Sigmoid colon (tissue), 7 donors: Measurements from ENCODE around the gene HPS5. TPM values are rescaled to one million over a fixed set of nuclear protein-coding genes. Genes with fewer than 3 reads are reported as not detected.

ENCODE experiments used
- DNase-seq: peaks from one replicate; pipeline ENCODE4 v3.0.0-alpha.2; 2019
- H3K27ac ChIP-seq, 4 donors: fragments of 200-600 bp; sonication (generic); one replicate each; pipeline ENCODE4 v1.5.1; 2016 to 2019; ENCODE audit warnings: mild to moderate bottlenecking in 1 of 4
- H3K27me3 ChIP-seq, 3 donors: fragments of 200-600 bp; sonication (generic); one replicate each; pipeline ENCODE4 v1.5.1; 2019; ENCODE audit warnings: mild to moderate bottlenecking in 1 of 3
- H3K36me3 ChIP-seq, 4 donors: fragments of 200-600 bp; sonication (generic); one replicate each; pipeline ENCODE4 v1.5.1; 2016 to 2019
- H3K4me1 ChIP-seq, 4 donors: fragments of 200-600 bp; sonication (generic); one replicate each; pipeline ENCODE4 v1.5.1; 2017 to 2019
- H3K4me3 ChIP-seq, 4 donors: fragments of 200-600 bp; sonication (generic); one replicate each; pipeline ENCODE4 v1.5.1; 2017 to 2019; ENCODE audit warnings: mild to moderate bottlenecking in 2 of 4, moderate library complexity in 1 of 4
- H3K9me3 ChIP-seq, 4 donors: fragments of 200-600 bp in 3 of 4; sonication (generic) in 3 of 4; one replicate each; pipeline versions ENCODE4 v1.5.1 to v1.6.1; 2013 to 2019
- EP300 ChIP-seq, 4 donors: sonication (generic); formaldehyde crosslinking; IDR thresholded peaks; one replicate each; pipeline ENCODE4 v1.6.1; 2017; ENCODE audit warnings: antibody characterized with exemption in 4 of 4
- POLR2A ChIP-seq, 2 donors: fragments of 450-650 bp; IDR thresholded peaks; one replicate each; pipeline ENCODE4 v1.6.1; 2016; ENCODE audit warnings: antibody characterized with exemption in 2 of 2, mild to moderate bottlenecking in 2 of 2, moderate library complexity in 2 of 2
- POLR2AphosphoS5 ChIP-seq, 4 donors: sonication (generic); formaldehyde crosslinking; IDR thresholded peaks; one replicate each; pipeline ENCODE4 v1.6.1; 2017; ENCODE audit warnings: antibody characterized with exemption in 4 of 4
- WGBS, 2 donors: extraction: QIAGEN DNeasy Blood & Tissue Kit; methylation state at CpG; one replicate each; pipeline ENCODE4 v1.1.7; 2013; 5-methylcytosine and 5-hydroxymethylcytosine counted together
- intact Hi-C: fragments of 100-400 bp; cut with DNase I; formaldehyde crosslinking; loops from one replicate; pipeline ENCODE4 v1.15.1; 2023
- polyA plus RNA-seq, 3 donors: library from polyadenylated mRNA; stranded (reverse); fragments of 200-250 nt; gene quantifications; one replicate each; pipeline ENCODE4 v1.2.3, GENCODE V29; 2013
- total RNA-seq, 4 donors: library from RNA; depleted of rRNA; stranded (reverse); fragments of >200 nt; gene quantifications; one replicate each; pipeline ENCODE4 v1.1.0, GENCODE V29; 2016
- TF ChIP-seq, protein P1 (sequence below), 4 experiments: fragments of 450-650 bp in 3 of 4; fragments of 200-600 bp in 1 of 4; IDR thresholded peaks; one replicate each; pipeline ENCODE4 v1.5.1; 2016 to 2019; ENCODE audit warnings: antibody characterized with exemption in 4 of 4, mild to moderate bottlenecking in 3 of 4, moderate library complexity in 2 of 4
- donor health status: healthy with polysubstance abuse.
- donor health status: Bipolar disorder and iron deficiency.
- donor health status: healthy.

Gene HPS5
- total and polyA plus RNA-seq, 7 donors = 4.2 to 28.5 (median 17.7) TPM

DNA sequence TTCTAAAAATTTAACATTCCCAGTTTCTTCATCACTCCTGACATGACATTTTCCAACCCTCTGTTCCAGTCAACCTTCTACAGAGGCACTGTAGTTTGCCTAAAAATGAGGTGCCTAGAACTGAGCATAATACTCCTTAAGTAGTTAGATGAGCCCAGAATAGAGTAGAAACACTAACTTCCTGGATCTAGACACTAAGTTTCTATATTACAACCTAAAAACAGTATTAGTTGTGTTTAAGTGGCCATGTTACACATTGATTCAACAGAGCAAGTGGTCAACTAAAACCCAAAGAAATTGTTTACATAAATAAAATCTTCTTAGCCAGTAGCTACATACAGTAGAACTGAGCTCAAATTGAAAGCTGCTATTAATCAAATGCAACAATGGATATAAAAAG, 1.3 kb downstream of the HPS5 start:
- Histone ChIP-seq H3K4me3 (no peak overlapping the region), H3K27me3 (no peaks in the 10 kb centered on the region), H3K4me1 (peaks cover 0 to 44% (median 37%) of the 10 kb centered on the region in 4 donors), H3K27ac (no peak overlapping the region), H3K9me3 (no peaks in the 10 kb centered on the region), H3K36me3 (peaks cover 0 to 20% (median 0%) of the 10 kb centered on the region in 4 donors)
- intact Hi-C loops = loop anchor here (2.0 to 10.0 kb wide), 4 partner anchors 216 to 968 kb away; partner anchors contain the start of genes NCR3LG1, SAAL1, SPTY2D1 and TMEM86A
- no peak for DNase-seq
- TF ChIP-seq, protein P1, sequence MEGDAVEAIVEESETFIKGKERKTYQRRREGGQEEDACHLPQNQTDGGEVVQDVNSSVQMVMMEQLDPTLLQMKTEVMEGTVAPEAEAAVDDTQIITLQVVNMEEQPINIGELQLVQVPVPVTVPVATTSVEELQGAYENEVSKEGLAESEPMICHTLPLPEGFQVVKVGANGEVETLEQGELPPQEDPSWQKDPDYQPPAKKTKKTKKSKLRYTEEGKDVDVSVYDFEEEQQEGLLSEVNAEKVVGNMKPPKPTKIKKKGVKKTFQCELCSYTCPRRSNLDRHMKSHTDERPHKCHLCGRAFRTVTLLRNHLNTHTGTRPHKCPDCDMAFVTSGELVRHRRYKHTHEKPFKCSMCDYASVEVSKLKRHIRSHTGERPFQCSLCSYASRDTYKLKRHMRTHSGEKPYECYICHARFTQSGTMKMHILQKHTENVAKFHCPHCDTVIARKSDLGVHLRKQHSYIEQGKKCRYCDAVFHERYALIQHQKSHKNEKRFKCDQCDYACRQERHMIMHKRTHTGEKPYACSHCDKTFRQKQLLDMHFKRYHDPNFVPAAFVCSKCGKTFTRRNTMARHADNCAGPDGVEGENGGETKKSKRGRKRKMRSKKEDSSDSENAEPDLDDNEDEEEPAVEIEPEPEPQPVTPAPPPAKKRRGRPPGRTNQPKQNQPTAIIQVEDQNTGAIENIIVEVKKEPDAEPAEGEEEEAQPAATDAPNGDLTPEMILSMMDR (IDR thresholded peaks at IDR 0.05) = no peak

DNA sequence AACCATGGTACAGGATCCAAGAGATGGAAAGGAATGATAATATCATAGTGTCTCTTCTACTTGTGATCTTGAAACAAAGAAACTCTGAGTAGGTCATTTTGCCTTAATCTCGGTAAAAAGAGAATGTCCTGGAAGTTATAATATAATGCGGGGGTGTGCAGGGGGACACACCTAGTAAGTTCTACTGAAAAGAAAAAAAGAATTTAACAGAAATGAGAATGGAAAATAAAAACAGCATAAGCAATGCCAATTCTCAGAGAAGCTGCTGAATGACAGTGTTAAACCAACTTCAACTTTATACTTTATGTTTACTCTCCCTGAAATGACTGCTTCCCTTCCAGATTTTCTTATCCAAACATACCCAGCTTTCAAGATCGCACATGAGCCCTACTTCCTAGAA, 2.0 kb downstream of the HPS5 start:
- Histone ChIP-seq H3K9me3 (no peaks in the 10 kb centered on the region), H3K36me3 (peaks cover 0 to 13% (median 0%) of the 10 kb centered on the region in 4 donors), H3K27me3 (no peaks in the 10 kb centered on the region), H3K4me3 (no peak overlapping the region), H3K27ac (no peak overlapping the region), H3K4me1 (peaks cover 0 to 40% (median 35%) of the 10 kb centered on the region in 4 donors)
- TF ChIP-seq POLR2A (IDR thresholded peaks at IDR 0.05) (no peak), EP300 (IDR thresholded peaks at IDR 0.05) (no peak), POLR2AphosphoS5 (IDR thresholded peaks at IDR 0.05) (no peak)
- TF ChIP-seq, protein P1 (IDR thresholded peaks at IDR 0.05) = no peak
- 47 to 81% methylated on average over 3 of the region's 3 CpGs for WGBS, 2 donors
- intact Hi-C loops = loop anchor here (2.0 to 10.0 kb wide), 4 partner anchors 215 to 968 kb away; partner anchors contain the start of genes NCR3LG1, SAAL1, SPTY2D1 and TMEM86A
- no peak for DNase-seq

GRCh38 chr11:18317551-18317950, 4.4 kb downstream of the HPS5 start:
- H3K4me3 ChIP-seq = no peak overlapping the region
- intact Hi-C loops = no loop called here
- H3K4me1 ChIP-seq = peaks cover 0 to 29% (median 17%) of the 10 kb centered on the region in 4 donors
- WGBS, 2 donors = 92 to 94% methylated on average over 4 of the region's 4 CpGs
- H3K27me3 ChIP-seq = no peaks in the 10 kb centered on the region
- H3K27ac ChIP-seq = no peak overlapping the region
- H3K36me3 ChIP-seq = peaks cover 0 to 10% (median 0%) of the 10 kb centered on the region in 4 donors
- H3K9me3 ChIP-seq = no peaks in the 10 kb centered on the region
- no peak for DNase-seq
- TF ChIP-seq EP300 (IDR thresholded peaks at IDR 0.05) (no peak), POLR2AphosphoS5 (IDR thresholded peaks at IDR 0.05) (no peak), POLR2A (IDR thresholded peaks at IDR 0.05) (no peak)
- TF ChIP-seq, protein P1 (IDR thresholded peaks at IDR 0.05) = no peak

DNA sequence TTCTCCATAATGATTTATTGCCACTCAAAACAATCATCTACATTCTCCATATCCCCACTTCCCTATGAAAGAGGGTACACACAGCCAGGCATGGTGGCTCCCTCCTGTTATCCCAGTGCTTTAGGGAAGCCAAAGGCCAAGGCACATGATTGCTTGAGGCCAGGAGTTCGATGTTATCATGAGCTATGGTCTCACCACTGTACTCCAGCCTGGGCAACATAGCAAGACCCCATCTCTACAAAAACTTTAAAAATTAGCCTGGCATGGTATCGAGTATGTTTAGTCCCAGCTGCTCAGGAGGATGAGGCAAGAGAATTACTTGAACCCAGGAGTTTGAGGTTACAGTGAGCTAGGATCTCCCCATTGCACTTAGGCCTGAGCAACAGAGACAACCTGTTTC, 6.0 kb downstream of the HPS5 start:
- H3K27me3 ChIP-seq = no peaks in the 10 kb centered on the region
- H3K4me1 ChIP-seq = peaks cover 0 to 22% (median 10%) of the 10 kb centered on the region in 4 donors
- TF ChIP-seq EP300 (IDR thresholded peaks at IDR 0.05) (no peak), POLR2AphosphoS5 (IDR thresholded peaks at IDR 0.05) (no peak), POLR2A (IDR thresholded peaks at IDR 0.05) (no peak)
- TF ChIP-seq, protein P1 (IDR thresholded peaks at IDR 0.05) = no peak
- peaks cover 0 to 12% (median 0%) of the 10 kb centered on the region in 4 donors for H3K36me3 ChIP-seq
- whole genome bisulfite sequencing, 2 donors = 95 to 98% methylated on average over 2 of the region's 2 CpGs
- no peak for DNase-seq
- no peak overlapping the region for H3K27ac ChIP-seq
- no peak overlapping the region for H3K4me3 ChIP-seq
- H3K9me3 ChIP-seq = no peaks in the 10 kb centered on the region
- intact Hi-C loops = no loop called here
